ENCODE data around the gene RETREG2. TPM values are rescaled to one million over a fixed set of nuclear protein-coding genes. Genes with fewer than 3 reads are reported as not detected.

RETREG2 gene
- 46.8 TPM for polyA plus RNA-seq (2013, experiment 1 of 2)
- 48.8 TPM for polyA plus RNA-seq (2013, experiment 2 of 2)

- Histone ChIP-seq H3K4me3 (ENCODE audit: low read length) (peak within 1 kb of the TSS; percentile 66), H3K36me3 (ENCODE audit: insufficient read depth, low read length) (peaks cover 41% of the 10 kb centered on the region), H3K9me3 (ENCODE audit: insufficient read depth, low read depth, low read length) (no peaks in the 10 kb centered on the region), H3K9ac (ENCODE audit: low read depth, low read length) (peak within 1 kb of the TSS; percentile 40), H3K27me3 (ENCODE audit: insufficient read depth, low read length) (no peaks in the 10 kb centered on the region), H3K4me1 (ENCODE audit: insufficient read depth, low read length) (peaks cover 10% of the 10 kb centered on the region; the same call in 1 of the 2 replicates), H3K27ac (ENCODE audit: low read depth, low read length) (peak within 1 kb of the TSS; percentile 69)
- WGBS, result under 1% methylated on average over 67 of the region's 67 CpGs
These were observed at the start of gene RETREG2 for GRCh38 chr2:219177552-219178376. RETREG2 (plus strand) TSS chr2:219178275; CDS start chr2:219178353, 78 bp downstream.

DNA sequence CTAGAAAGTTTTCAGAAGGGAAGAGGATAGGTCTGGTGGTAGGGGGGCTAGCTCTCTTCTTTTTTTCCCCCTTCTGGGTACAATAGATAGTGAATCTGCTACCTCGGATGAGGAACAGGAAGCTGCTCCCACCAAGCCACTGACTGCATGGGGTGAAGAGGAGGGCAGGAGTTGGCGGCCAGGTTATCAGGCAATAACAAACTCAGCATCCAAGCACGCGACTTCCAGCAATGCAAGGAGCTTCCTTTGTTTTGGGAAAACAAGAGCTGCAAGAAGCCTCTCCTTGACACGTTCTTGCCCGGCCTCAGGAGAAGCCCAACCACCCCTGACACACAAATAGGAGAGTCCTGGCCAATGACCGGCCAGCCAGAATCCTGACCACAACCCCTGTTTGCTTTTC is 49.7 kb upstream of the RETREG2 start:
- WGBS, result 75% methylated on average over 7 of the region's 7 CpGs
- no peaks in the 10 kb centered on the region for H3K36me3 ChIP-seq (ENCODE audit: insufficient read depth, low read length)

GRCh38 chr2:219129589-219129988 is 48.5 kb upstream of the RETREG2 start:
- Histone ChIP-seq H3K4me3 (ENCODE audit: low read length) (no peak overlapping the region), H3K36me3 (ENCODE audit: insufficient read depth, low read length) (no peaks in the 10 kb centered on the region), H3K9ac (ENCODE audit: low read depth, low read length) (no peak overlapping the region), H3K4me1 (ENCODE audit: insufficient read depth, low read length) (no peaks in the 10 kb centered on the region), H3K27me3 (ENCODE audit: insufficient read depth, low read length) (no peaks in the 10 kb centered on the region), H3K27ac (ENCODE audit: low read depth, low read length) (no peak overlapping the region), H3K9me3 (ENCODE audit: insufficient read depth, low read depth, low read length) (no peaks in the 10 kb centered on the region)
- 96% methylated on average over 14 of the region's 16 CpGs for WGBS

More for the DNA sequence above, 49.7 kb upstream of the RETREG2 start:
- H3K27ac ChIP-seq (ENCODE audit: low read depth, low read length), result no peak overlapping the region
- H3K4me3 ChIP-seq (ENCODE audit: low read length), result no peak overlapping the region
- H3K9me3 ChIP-seq (ENCODE audit: insufficient read depth, low read depth, low read length), result no peaks in the 10 kb centered on the region
- no peak overlapping the region for H3K9ac ChIP-seq (ENCODE audit: low read depth, low read length)
- H3K4me1 ChIP-seq (ENCODE audit: insufficient read depth, low read length), result no peaks in the 10 kb centered on the region
- H3K27me3 ChIP-seq (ENCODE audit: insufficient read depth, low read length), result no peaks in the 10 kb centered on the region

GRCh38 chr2:219131327-219131726 is 46.7 kb upstream of the RETREG2 start:
- no peaks in the 10 kb centered on the region for H3K36me3 ChIP-seq (ENCODE audit: insufficient read depth, low read length)
- WGBS, result 88% methylated on average over 3 of the region's 3 CpGs
- no peak overlapping the region for H3K4me3 ChIP-seq (ENCODE audit: low read length)
- H3K9ac ChIP-seq (ENCODE audit: low read depth, low read length), result no peak overlapping the region
- H3K9me3 ChIP-seq (ENCODE audit: insufficient read depth, low read depth, low read length), result no peaks in the 10 kb centered on the region
- H3K27ac ChIP-seq (ENCODE audit: low read depth, low read length), result no peak overlapping the region
- H3K4me1 ChIP-seq (ENCODE audit: insufficient read depth, low read length), result no peaks in the 10 kb centered on the region
- no peaks in the 10 kb centered on the region for H3K27me3 ChIP-seq (ENCODE audit: insufficient read depth, low read length)

DNA sequence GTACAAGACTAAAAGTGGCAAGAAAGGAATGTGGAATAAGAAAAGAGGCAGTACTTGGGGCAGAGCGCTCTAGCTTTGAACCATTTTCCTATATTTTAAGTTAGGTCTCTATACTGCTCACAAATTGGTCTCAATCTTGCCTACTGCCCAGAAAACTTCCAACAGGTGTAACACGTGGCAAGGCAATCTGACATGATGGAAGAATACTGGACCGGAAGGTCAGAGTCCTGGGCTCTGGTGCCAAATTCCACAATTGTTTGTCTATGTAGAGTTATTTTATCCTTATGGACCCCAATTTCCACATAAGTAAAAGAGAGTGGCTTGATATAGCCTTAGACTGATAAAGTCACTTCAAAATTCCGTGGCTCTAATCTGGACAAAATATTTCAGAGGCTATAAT is 46.3 kb upstream of the RETREG2 start:
- Histone ChIP-seq H3K36me3 (ENCODE audit: insufficient read depth, low read length) (no peaks in the 10 kb centered on the region), H3K4me1 (ENCODE audit: insufficient read depth, low read length) (no peaks in the 10 kb centered on the region), H3K9me3 (ENCODE audit: insufficient read depth, low read depth, low read length) (no peaks in the 10 kb centered on the region), H3K9ac (ENCODE audit: low read depth, low read length) (no peak overlapping the region), H3K4me3 (ENCODE audit: low read length) (no peak overlapping the region), H3K27ac (ENCODE audit: low read depth, low read length) (no peak overlapping the region), H3K27me3 (ENCODE audit: insufficient read depth, low read length) (no peaks in the 10 kb centered on the region)
- WGBS, result 92% methylated on average over 4 of the region's 4 CpGs

DNA sequence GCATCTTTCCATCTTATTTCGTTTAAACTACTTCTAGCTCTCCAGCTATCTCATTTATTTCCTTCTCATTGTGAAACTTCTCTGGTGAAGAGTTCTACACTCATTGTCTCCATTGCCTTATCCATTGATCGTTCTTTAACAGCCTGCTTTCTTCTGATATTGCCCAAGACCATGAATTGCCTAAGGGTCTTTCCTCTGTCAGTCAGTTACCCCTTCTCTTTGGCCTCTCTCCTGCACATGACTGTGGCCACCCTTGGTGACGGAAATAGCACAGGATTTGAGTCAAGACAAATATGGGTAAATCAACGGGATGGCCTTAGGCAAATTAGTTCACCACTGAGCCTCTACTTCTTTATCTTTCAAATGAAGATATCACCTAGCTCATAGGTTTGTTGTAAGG is 44.1 kb upstream of the RETREG2 start:
- Histone ChIP-seq H3K9me3 (ENCODE audit: insufficient read depth, low read depth, low read length) (no peaks in the 10 kb centered on the region), H3K27ac (ENCODE audit: low read depth, low read length) (no peak overlapping the region), H3K4me1 (ENCODE audit: insufficient read depth, low read length) (no peaks in the 10 kb centered on the region), H3K9ac (ENCODE audit: low read depth, low read length) (no peak overlapping the region), H3K27me3 (ENCODE audit: insufficient read depth, low read length) (no peaks in the 10 kb centered on the region), H3K36me3 (ENCODE audit: insufficient read depth, low read length) (no peaks in the 10 kb centered on the region), H3K4me3 (ENCODE audit: low read length) (no peak overlapping the region)
- 70% methylated on average over 4 of the region's 4 CpGs for WGBS

DNA sequence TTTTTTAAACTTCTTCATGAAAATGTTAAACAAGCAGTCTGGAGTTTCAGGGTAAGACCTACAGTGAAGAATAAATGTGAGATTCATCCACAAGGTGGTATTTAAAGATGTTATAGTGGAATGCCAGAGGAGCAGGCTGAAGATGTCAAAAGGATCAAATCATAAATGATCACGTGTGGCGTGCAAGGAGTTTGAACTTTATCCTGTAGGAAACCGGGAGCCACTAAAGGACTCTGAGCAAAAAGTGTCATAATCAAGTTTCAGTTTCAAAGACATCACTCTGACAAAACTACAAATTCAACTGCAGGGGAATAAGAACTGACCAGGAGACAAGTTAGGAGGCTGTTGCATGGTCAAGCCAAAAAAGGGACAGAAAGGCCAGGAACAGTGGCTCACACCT is 37.4 kb upstream of the RETREG2 start:
- H3K27ac ChIP-seq (ENCODE audit: low read depth, low read length), result no peak overlapping the region
- H3K9ac ChIP-seq (ENCODE audit: low read depth, low read length), result no peak overlapping the region
- H3K9me3 ChIP-seq (ENCODE audit: insufficient read depth, low read depth, low read length), result no peaks in the 10 kb centered on the region
- no peak overlapping the region for H3K4me3 ChIP-seq (ENCODE audit: low read length)
- H3K4me1 ChIP-seq (ENCODE audit: insufficient read depth, low read length), result no peaks in the 10 kb centered on the region
- H3K36me3 ChIP-seq (ENCODE audit: insufficient read depth, low read length), result peaks cover 26% of the 10 kb centered on the region
- over 99% methylated on average over 3 of the region's 3 CpGs for WGBS
- H3K27me3 ChIP-seq (ENCODE audit: insufficient read depth, low read length), result no peaks in the 10 kb centered on the region

DNA sequence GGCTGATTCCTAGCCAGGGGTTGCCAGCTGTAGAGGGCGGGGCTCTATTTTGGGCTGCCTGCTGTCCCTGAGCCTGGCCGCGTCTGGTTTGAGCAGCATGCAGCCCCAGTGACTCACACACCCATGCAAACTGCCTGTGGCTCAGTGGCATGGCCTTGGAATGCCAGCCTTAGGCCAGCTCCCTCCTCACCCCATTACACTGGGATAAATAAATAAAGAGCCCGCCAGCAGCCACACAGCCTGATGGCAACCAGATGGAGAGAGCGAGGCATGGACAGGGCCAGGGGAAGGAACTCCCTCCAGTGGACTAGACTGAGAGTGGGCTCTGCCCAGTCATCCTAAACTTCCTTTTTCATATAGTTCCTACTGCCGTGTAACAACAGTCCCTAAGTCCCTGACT is 35.7 kb upstream of the RETREG2 start:
- H3K9me3 ChIP-seq (ENCODE audit: insufficient read depth, low read depth, low read length), result no peaks in the 10 kb centered on the region
- H3K4me1 ChIP-seq (ENCODE audit: insufficient read depth, low read length), result no peaks in the 10 kb centered on the region
- WGBS, result 86% methylated on average over 6 of the region's 6 CpGs
- no peak overlapping the region for H3K4me3 ChIP-seq (ENCODE audit: low read length)
- no peak overlapping the region for H3K27ac ChIP-seq (ENCODE audit: low read depth, low read length)
- peaks cover 40% of the 10 kb centered on the region for H3K36me3 ChIP-seq (ENCODE audit: insufficient read depth, low read length)
- no peaks in the 10 kb centered on the region for H3K27me3 ChIP-seq (ENCODE audit: insufficient read depth, low read length)
- H3K9ac ChIP-seq (ENCODE audit: low read depth, low read length), result no peak overlapping the region

- H3K9ac ChIP-seq (ENCODE audit: low read depth, low read length), result no peak overlapping the region
- peaks cover 50% of the 10 kb centered on the region for H3K36me3 ChIP-seq (ENCODE audit: insufficient read depth, low read length)
- H3K27me3 ChIP-seq (ENCODE audit: insufficient read depth, low read length), result no peaks in the 10 kb centered on the region
- no peak overlapping the region for H3K4me3 ChIP-seq (ENCODE audit: low read length)
- H3K27ac ChIP-seq (ENCODE audit: low read depth, low read length), result no peak overlapping the region
- H3K9me3 ChIP-seq (ENCODE audit: insufficient read depth, low read depth, low read length), result no peaks in the 10 kb centered on the region
- H3K4me1 ChIP-seq (ENCODE audit: insufficient read depth, low read length), result no peaks in the 10 kb centered on the region
- 91% methylated on average over 1 of the region's 1 CpG for WGBS
These were observed 28.4 kb upstream of the RETREG2 start for GRCh38 chr2:219149667-219150066.

DNA sequence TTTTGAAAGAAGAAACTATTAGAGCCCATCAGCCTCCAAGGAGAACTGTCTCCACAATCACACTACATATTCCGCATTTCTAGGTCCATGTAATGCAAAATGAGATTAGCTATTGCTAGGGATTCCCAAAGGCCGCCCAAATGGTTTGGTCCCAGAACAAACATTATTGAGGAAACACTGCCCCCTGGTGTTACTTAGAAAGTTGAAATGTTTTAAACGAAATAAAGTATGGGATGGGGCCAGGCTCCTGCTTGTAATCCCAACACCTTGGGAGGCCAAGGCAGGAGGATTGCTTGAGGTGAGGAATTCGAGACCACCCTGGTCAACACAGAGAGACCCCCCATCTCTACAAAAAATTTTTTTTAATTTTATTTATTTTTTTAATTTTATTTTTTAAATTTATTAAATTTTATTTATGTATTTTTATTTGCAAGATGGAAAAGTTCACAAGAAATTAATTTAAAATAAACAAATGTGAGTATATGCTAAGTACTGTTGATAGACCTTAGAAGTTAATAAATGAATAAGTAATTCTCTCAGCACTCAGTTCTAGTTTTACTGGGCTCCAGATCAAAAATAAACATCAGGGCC is 22.9 kb upstream of the RETREG2 start:
- no peaks in the 10 kb centered on the region for H3K27me3 ChIP-seq (ENCODE audit: insufficient read depth, low read length)
- peaks cover 3% of the 10 kb centered on the region; the same call in 1 of the 2 replicates for H3K4me1 ChIP-seq (ENCODE audit: insufficient read depth, low read length)
- 44% methylated on average over 3 of the region's 4 CpGs for WGBS
- no peak overlapping the region for H3K27ac ChIP-seq (ENCODE audit: low read depth, low read length)
- H3K36me3 ChIP-seq (ENCODE audit: insufficient read depth, low read length), result peaks cover 37% of the 10 kb centered on the region
- no peak overlapping the region for H3K4me3 ChIP-seq (ENCODE audit: low read length)
- H3K9ac ChIP-seq (ENCODE audit: low read depth, low read length), result no peak overlapping the region
- no peaks in the 10 kb centered on the region for H3K9me3 ChIP-seq (ENCODE audit: insufficient read depth, low read depth, low read length)

DNA sequence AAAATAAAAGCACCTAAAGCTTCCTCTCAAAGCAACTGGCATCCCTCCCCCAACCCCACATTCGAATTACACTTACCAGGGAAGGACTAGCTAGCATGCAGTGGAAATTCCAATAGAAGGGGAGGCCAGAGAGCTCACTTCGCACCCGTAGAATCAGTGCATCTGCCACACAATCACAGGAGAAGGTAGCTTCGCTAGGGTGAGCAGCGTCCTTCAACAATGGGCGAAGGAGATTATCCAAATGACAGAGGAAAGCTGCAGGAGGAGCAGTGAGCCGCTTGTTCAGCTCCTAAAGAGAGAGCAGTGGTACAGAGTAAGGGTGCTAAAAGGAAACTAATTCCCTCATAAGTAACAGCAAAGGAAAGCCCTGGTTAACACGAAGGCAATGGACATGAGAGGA is 20.7 kb upstream of the RETREG2 start:
- H3K9me3 ChIP-seq (ENCODE audit: insufficient read depth, low read depth, low read length), result no peaks in the 10 kb centered on the region
- H3K4me1 ChIP-seq (ENCODE audit: insufficient read depth, low read length), result peaks cover 8% of the 10 kb centered on the region
- H3K27me3 ChIP-seq (ENCODE audit: insufficient read depth, low read length), result peaks cover 7% of the 10 kb centered on the region; the same call in 1 of the 2 replicates
- no peak overlapping the region for H3K27ac ChIP-seq (ENCODE audit: low read depth, low read length)
- no peak overlapping the region for H3K9ac ChIP-seq (ENCODE audit: low read depth, low read length)
- H3K36me3 ChIP-seq (ENCODE audit: insufficient read depth, low read length), result peaks cover 27% of the 10 kb centered on the region
- no peak overlapping the region for H3K4me3 ChIP-seq (ENCODE audit: low read length)
- WGBS, result 71% methylated on average over 8 of the region's 8 CpGs
